Pancreas (tissue), 10 donors: ENCODE measurements around the gene PHF21A. TPM values are rescaled to one million over a fixed set of nuclear protein-coding genes. Genes with fewer than 3 reads are reported as not detected.
A peak's percentile ranks its signal among the peaks of the same experiment; 100 is the strongest.

Experiments used
- ATAC-seq, 4 donors: fragments of 200-7000 bp; cut with Tn5 transposase; one replicate each; pipeline versions ENCODE4 v1.8.0 to v1.9.1; 2020; ENCODE audit warnings: mild to moderate bottlenecking in 4 of 4, moderate library complexity in 4 of 4
- DNase-seq, 6 donors: peaks; one replicate each; pipeline ENCODE4 v3.0.0-alpha.2; 2020
- FAIRE-seq: peaks from 2 replicates; lab custom pipeline; 2012; peaks lifted over from hg19 to GRCh38; lab: Jason Lieb, UNC
- H3K27ac ChIP-seq, 4 donors: fragments of 200-600 bp; sonication (generic); 1 replicate in 3 of 4; 2 replicates in 1 of 4; pipeline versions ENCODE4 v1.5.0 to v1.8.0; 2020
- H3K27me3 ChIP-seq, 4 donors: fragments of 200-600 bp; one replicate each; pipeline ENCODE4 v1.8.0; 2021
- H3K36me3 ChIP-seq, 3 donors: fragments of 200-600 bp; sonication (generic) in 1 of 3; one replicate each; pipeline versions ENCODE4 v1.5.0 to v1.8.0; 2020 to 2021
- H3K4me1 ChIP-seq, 3 donors: fragments of 200-600 bp; one replicate each; pipeline ENCODE4 v1.8.0; 2021
- H3K4me3 ChIP-seq, 4 donors: fragments of 200-600 bp; sonication (generic) in 2 of 4; one replicate each; pipeline versions ENCODE4 v1.5.0 to v1.8.0; 2020 to 2021
- H3K9me3 ChIP-seq, 4 donors: fragments of 200-600 bp; one replicate each; pipeline ENCODE4 v1.8.0; 2021
- WGBS, 2 donors: extraction: QIAGEN DNeasy Blood & Tissue Kit; methylation state at CpG; one replicate each; pipeline ENCODE4 v1.1.7; 2013; 5-methylcytosine and 5-hydroxymethylcytosine counted together
- intact Hi-C, 3 donors: fragments of 100-400 bp; cut with DNase I; formaldehyde crosslinking; loops; one replicate each; pipeline versions ENCODE4 v1.11.1 to v1.14.2; 2022
- polyA plus RNA-seq, 2 donors: library from polyadenylated mRNA; stranded (reverse); fragments of 200-250 nt; gene quantifications; one replicate each; pipeline ENCODE4 v1.2.3, GENCODE V29; 2013
- total RNA-seq, 6 donors: library from RNA; stranded (reverse); fragmentation: NEBNext Ultra II Directional in 4 of 6; extraction: Animal tissue kit (Norgen Biotek cat#: 25700) in 4 of 6; gene quantifications; one replicate each; pipeline versions ENCODE4 v1.2.1 to v1.2.4, GENCODE V29; 2021 to 2023
- TF ChIP-seq, protein P1 (sequence below), 4 donors: fragments of 200-600 bp; sonication (generic) in 3 of 4; IDR thresholded peaks; one replicate each; pipeline versions ENCODE4 v1.5.0 to v1.8.0; 2021; ENCODE audit warnings: antibody characterized with exemption in 4 of 4
- donor health status: healthy with polysubstance abuse.
- donor health status: DM: no; HTN: no; CAD: no; lungs with moderate emphysema.
- donor health status: DM: no; HTN: no; CAD: no.
- donor health status: control.
- donor health status: control.
- donor health status: Bipolar disorder and iron deficiency.
- donor health status: DM: yes; HTN: yes; CAD: no.
- donor health status: DM: no; HTN: no; CAD: no.
- donor health status: DM: no; HTN: no; CAD: no.
- donor health status: DM: yes; HTN: yes; CAD: no.

Gene PHF21A
- total and polyA plus RNA-seq, 8 donors: 11.4 to 30.3 (median 14.4) TPM

DNA sequence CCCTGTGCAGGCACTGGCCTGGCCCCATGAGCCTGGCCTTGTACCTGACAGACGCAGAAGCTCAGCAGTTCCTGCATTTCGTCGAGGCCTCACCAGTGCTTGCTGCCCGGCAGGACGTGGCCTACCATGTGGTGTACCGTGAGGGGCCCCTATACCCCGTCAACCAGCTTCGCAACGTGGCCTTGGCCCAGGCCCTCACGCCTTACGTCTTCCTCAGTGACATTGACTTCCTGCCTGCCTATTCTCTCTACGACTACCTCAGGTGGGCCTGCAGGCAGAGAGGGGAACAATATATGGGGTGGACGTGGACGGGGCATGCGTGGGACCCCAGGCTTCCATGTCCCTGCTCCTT is 193.9 kb downstream of the PHF21A start:
- FAIRE-seq: no peak
- TF ChIP-seq, protein P1, sequence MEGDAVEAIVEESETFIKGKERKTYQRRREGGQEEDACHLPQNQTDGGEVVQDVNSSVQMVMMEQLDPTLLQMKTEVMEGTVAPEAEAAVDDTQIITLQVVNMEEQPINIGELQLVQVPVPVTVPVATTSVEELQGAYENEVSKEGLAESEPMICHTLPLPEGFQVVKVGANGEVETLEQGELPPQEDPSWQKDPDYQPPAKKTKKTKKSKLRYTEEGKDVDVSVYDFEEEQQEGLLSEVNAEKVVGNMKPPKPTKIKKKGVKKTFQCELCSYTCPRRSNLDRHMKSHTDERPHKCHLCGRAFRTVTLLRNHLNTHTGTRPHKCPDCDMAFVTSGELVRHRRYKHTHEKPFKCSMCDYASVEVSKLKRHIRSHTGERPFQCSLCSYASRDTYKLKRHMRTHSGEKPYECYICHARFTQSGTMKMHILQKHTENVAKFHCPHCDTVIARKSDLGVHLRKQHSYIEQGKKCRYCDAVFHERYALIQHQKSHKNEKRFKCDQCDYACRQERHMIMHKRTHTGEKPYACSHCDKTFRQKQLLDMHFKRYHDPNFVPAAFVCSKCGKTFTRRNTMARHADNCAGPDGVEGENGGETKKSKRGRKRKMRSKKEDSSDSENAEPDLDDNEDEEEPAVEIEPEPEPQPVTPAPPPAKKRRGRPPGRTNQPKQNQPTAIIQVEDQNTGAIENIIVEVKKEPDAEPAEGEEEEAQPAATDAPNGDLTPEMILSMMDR (IDR thresholded peaks at IDR 0.05): no peak
- H3K9me3 ChIP-seq: no peaks in the 10 kb centered on the region
- no peak for ATAC-seq
- WGBS, 2 donors: 77 to 87% methylated on average over 15 of the region's 15 CpGs
- intact Hi-C loops: no loop called here
- H3K36me3 ChIP-seq: peaks cover 0 to 8% (median 0%) of the 10 kb centered on the region in 3 donors
- H3K27me3 ChIP-seq: no peaks in the 10 kb centered on the region
- peak in 2 of 6 donors; percentile 9 to 68 for DNase-seq
- H3K4me3 ChIP-seq: no peak overlapping the region
- H3K4me1 ChIP-seq: no peaks in the 10 kb centered on the region
- no peak overlapping the region for H3K27ac ChIP-seq

DNA sequence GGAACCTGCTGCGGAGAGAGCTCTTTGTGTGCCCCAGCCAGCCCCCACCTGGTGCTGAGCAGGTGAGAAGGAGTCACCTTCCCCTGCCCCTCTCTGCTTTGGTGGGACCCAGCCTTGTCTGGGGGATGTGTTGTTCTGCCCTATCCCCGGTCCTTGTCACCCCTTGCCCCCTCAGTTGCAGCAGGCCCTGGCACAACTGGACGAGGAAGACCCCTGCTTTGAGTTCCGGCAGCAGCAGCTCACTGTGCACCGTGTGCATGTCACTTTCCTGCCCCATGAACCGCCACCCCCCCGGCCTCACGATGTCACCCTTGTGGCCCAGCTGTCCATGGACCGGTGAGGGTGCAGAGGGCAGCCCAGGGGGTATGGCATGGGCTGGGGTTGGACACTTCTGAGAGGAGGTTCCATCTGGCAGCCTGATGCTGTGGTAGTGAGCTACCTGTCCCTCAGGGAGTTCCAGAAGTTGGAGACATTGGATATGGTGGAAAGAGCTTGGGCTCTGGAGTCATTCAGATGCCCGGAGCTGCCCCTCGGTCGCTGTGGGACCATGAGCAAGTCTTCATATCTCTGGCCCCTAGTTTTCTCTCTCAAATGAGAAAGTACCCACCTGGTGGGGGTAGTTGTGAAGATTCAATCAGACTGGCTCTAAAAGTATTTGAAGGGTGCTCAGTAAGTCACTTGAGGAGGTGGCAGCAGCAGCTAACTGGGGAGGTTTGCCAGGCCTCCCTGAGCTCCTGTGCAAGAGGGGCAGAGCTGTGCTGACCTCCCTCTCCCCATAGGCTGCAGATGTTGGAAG is 194.5 kb downstream of the PHF21A start:
- no peak for ATAC-seq
- no peak for FAIRE-seq
- Histone ChIP-seq H3K9me3 (no peaks in the 10 kb centered on the region), H3K27me3 (no peaks in the 10 kb centered on the region), H3K36me3 (peaks cover 0 to 8% (median 0%) of the 10 kb centered on the region in 3 donors), H3K27ac (no peak overlapping the region), H3K4me1 (peaks cover under 1 to 2% (median 1%) of the 10 kb centered on the region in 3 donors), H3K4me3 (no peak overlapping the region)
- TF ChIP-seq, protein P1 (IDR thresholded peaks at IDR 0.05): no peak
- DNase-seq: peak in 2 of 6 donors; percentile 9 to 46
- WGBS, 2 donors: 88 to 90% methylated on average over 12 of the region's 12 CpGs
- intact Hi-C loops: no loop called here

DNA sequence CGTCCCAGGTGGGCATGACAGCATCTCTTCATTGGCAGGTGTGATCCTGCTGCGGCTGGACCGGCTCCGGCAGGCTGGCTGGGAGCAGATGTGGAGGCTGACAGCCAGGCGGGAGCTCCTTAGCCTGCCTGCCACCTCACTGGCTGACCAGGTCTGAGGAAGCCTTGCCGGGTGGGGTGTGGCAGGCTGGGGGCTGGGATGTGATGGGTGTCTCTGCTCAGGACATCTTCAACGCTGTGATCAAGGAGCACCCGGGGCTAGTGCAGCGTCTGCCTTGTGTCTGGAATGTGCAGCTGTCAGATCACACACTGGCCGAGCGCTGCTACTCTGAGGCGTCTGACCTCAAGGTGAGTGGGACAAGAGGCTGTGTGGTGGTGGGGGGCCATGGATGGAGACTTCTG is 195.3 kb downstream of the PHF21A start:
- Histone ChIP-seq H3K27me3 (no peaks in the 10 kb centered on the region), H3K4me3 (no peak overlapping the region), H3K36me3 (peaks cover 0 to 8% (median 0%) of the 10 kb centered on the region in 3 donors), H3K9me3 (no peaks in the 10 kb centered on the region), H3K27ac (no peak overlapping the region), H3K4me1 (peaks cover 8 to 9% (median 8%) of the 10 kb centered on the region in 3 donors)
- 82 to 89% methylated on average over 12 of the region's 12 CpGs for WGBS, 2 donors
- ATAC-seq (no peak), FAIRE-seq (no peak), DNase-seq (peak in 2 of 6 donors; percentile 9 to 75)
- TF ChIP-seq, protein P1 (IDR thresholded peaks at IDR 0.05): no peak
- intact Hi-C loops: no loop called here

DNA sequence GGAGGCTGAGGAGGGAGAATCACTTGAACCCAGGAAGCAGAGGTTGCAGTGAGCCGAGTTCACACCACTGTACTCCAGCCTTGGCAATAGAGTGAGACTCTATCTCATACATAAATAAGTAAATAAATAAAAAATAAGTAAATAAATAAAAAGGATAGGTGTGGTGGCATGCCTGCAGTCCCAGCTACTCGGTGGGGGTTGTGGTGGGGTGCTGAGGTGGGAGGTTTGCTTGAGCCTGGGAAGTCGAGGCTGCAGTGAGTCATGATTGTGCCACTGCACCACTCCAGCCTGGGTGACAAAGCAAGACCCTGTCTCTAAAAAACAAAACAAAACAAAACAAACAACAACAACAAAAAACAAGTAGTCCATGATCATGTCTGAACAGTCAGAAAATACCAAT is 195.7 kb downstream of the PHF21A start:
- DNase-seq (no peak), FAIRE-seq (no peak), ATAC-seq (no peak)
- Histone ChIP-seq H3K27me3 (no peaks in the 10 kb centered on the region), H3K4me1 (peaks cover 10 to 12% (median 11%) of the 10 kb centered on the region in 3 donors), H3K9me3 (no peaks in the 10 kb centered on the region), H3K36me3 (peaks cover 0 to 8% (median 0%) of the 10 kb centered on the region in 3 donors), H3K4me3 (no peak overlapping the region), H3K27ac (no peak overlapping the region)
- 85% methylated on average over 3 of the region's 3 CpGs for WGBS, 2 donors
- TF ChIP-seq, protein P1 (IDR thresholded peaks at IDR 0.05): no peak
- intact Hi-C loops: no loop called here

DNA sequence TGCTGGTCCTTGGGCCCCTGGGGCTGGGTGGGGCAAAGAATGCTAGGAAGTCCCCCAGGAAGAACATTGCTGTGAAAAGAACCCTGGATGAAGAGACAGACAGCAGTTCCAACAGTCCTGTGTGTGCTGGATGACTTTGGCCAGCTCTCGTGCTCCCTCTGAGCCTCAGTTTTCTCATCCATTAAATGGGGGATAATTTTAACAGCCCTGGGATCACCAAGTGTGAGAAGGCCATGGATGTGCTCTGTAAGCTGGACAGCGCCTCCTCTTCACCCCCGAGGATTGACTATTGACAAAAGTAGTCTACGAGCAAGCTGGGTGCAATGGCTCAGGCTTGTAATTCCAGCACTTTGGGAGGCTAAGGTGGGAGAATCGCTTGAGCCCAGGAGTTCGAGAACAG is 196.3 kb downstream of the PHF21A start:
- Histone ChIP-seq H3K4me1 (peaks cover 10 to 12% (median 11%) of the 10 kb centered on the region in 3 donors), H3K27me3 (no peaks in the 10 kb centered on the region), H3K27ac (no peak overlapping the region), H3K9me3 (no peaks in the 10 kb centered on the region), H3K36me3 (peaks cover 0 to 8% (median 0%) of the 10 kb centered on the region in 3 donors), H3K4me3 (no peak overlapping the region)
- FAIRE-seq (no peak), ATAC-seq (no peak), DNase-seq (no peak)
- 92 to 93% methylated on average over 6 of the region's 6 CpGs for WGBS, 2 donors
- TF ChIP-seq, protein P1 (IDR thresholded peaks at IDR 0.05): no peak
- intact Hi-C loops: no loop called here
